K562 (cell line): Measurements from ENCODE around the gene MTHFSD. TPM values are rescaled to one million over a fixed set of nuclear protein-coding genes. Genes with fewer than 3 reads are reported as not detected.

Source experiments
- ATAC-seq: fragments of 200-7000 bp; cut with Tn5 transposase; 3 replicates; pipeline ENCODE4 v1.9.1; 2020; ENCODE audit warnings: moderate library complexity
- BruUV-seq: library from RNA; stranded (reverse); fragments of 400-500 nt; replicated peaks from 2 replicates; lab custom pipeline; 2021; lab: Mats Ljungman, UMichigan
- CTCF ChIA-PET: fragments of 300-600 bp; formaldehyde crosslinking; extraction: SDS; loops from one replicate; lab custom pipeline; 2021; ENCODE audit warnings: low intra/inter-chr PET ratio; lab: Yijun Ruan, JAX
- POLR2A ChIA-PET: fragments of 300-600, 350-650 bp; sonication (Branson Sonifier 250); formaldehyde crosslinking; extraction: SDS; loops from one replicate; lab custom pipeline; 2021; ENCODE audit warnings: antibody characterized with exemption, inconsistent platforms; lab: Yijun Ruan, JAX
- DNase-seq, 4 experiments: peaks; one replicate each; pipeline versions ENCODE4 v3.0.0 to v3.0.0-alpha.2; 2011 to 2018; ENCODE audit warnings: low spot score in 3 of 4, mixed read lengths in 3 of 4; ENCODE audit errors: extremely low read depth in 1 of 4
- FAIRE-seq: peaks from 2 replicates; lab custom pipeline; 2011; peaks lifted over from hg19 to GRCh38; lab: Jason Lieb, UNC
- H2AFZ ChIP-seq: 2 replicates; pipeline ENCODE4 v1.6.0; 2011; ENCODE audit warnings: low read depth, low read length, control low read depth, inconsistent platforms
- H3K27ac ChIP-seq: fragments of 200-600 bp; 3 replicates; pipeline ENCODE4 v1.8.0; 2011; ENCODE audit warnings: low read depth, mild to moderate bottlenecking, control low read depth, inconsistent platforms, low read length, moderate library complexity, mixed read lengths; ENCODE audit errors: extremely low read depth
- H3K27me3 ChIP-seq, 2 experiments: fragments of 300-600 bp in 1 of 2; 2 replicates in 1 of 2; 3 replicates in 1 of 2; pipeline versions ENCODE4 v1.6.0 to v1.8.0; 2011; ENCODE audit warnings: inconsistent platforms in 2 of 2, low read length in 2 of 2, mild to moderate bottlenecking in 1 of 2, mixed read lengths in 1 of 2, moderate library complexity in 1 of 2; ENCODE audit not compliant: control insufficient read depth in 2 of 2, insufficient read depth in 2 of 2
- H3K36me3 ChIP-seq: fragments of 300-600 bp; 3 replicates; pipeline ENCODE4 v1.8.0; 2011; ENCODE audit warnings: mild to moderate bottlenecking, low read length, inconsistent platforms; ENCODE audit not compliant: control insufficient read depth, insufficient read depth
- H3K4me1 ChIP-seq, 2 experiments: fragments of 200-600 bp in 1 of 2; replicated peaks in 1 of 2; 2 replicates in 1 of 2; 3 replicates in 1 of 2; pipeline versions ENCODE4 v1.5.1 to v1.8.0; 2011; ENCODE audit warnings: inconsistent platforms in 2 of 2, low read length in 2 of 2, mild to moderate bottlenecking in 1 of 2, mixed read lengths in 1 of 2, moderate library complexity in 1 of 2; ENCODE audit not compliant: control insufficient read depth in 2 of 2, insufficient read depth in 2 of 2
- H3K4me2 ChIP-seq: 2 replicates; pipeline ENCODE4 v1.6.1; 2011; ENCODE audit warnings: low read length, control low read depth, inconsistent platforms, mixed read lengths; ENCODE audit not compliant: insufficient read depth
- H3K4me3 ChIP-seq: fragments of 200-600 bp; sonication (generic), shearing (Covaris generic); 2 replicates; pipeline ENCODE4 v1.5.1; 2016; ENCODE audit warnings: control low read depth, inconsistent platforms
- H3K79me2 ChIP-seq: fragments of 200-600 bp; 3 replicates; pipeline ENCODE4 v1.8.0; 2011; ENCODE audit warnings: low read length, inconsistent platforms; ENCODE audit not compliant: control insufficient read depth, insufficient read depth
- H3K9ac ChIP-seq, 2 experiments: 2 replicates each; pipeline versions ENCODE4 v1.6.0 to v1.6.1; 2011; ENCODE audit warnings: low read depth in 2 of 2, low read length in 2 of 2, control low read depth in 1 of 2, inconsistent platforms in 1 of 2, mild to moderate bottlenecking in 1 of 2, mixed read lengths in 1 of 2; ENCODE audit not compliant: insufficient read depth in 1 of 2
- H3K9me1 ChIP-seq: one replicate; pipeline ENCODE4 v1.6.0; 2011; ENCODE audit warnings: inconsistent platforms, mild to moderate bottlenecking, low read length, moderate library complexity; ENCODE audit not compliant: control insufficient read depth, insufficient read depth
- H3K9me3 ChIP-seq: replicated peaks from 2 replicates; pipeline ENCODE4 v1.5.1; 2011; ENCODE audit warnings: low read depth, low read length, inconsistent platforms; ENCODE audit not compliant: control insufficient read depth, insufficient read depth
- H4K20me1 ChIP-seq: replicated peaks from 2 replicates; pipeline ENCODE4 v1.6.1; 2011; ENCODE audit warnings: low read length, inconsistent platforms, mixed read lengths; ENCODE audit not compliant: control insufficient read depth, insufficient read depth
- CREM ChIP-seq: IDR thresholded peaks from 2 replicates; pipeline ENCODE4 v1.6.1; 2014; ENCODE audit warnings: antibody characterized with exemption, low read depth
- CTBP1 ChIP-seq: fragments of 450-650 bp; IDR thresholded peaks from 2 replicates; pipeline ENCODE4 v1.6.1; 2016; ENCODE audit warnings: borderline replicate concordance
- DACH1 ChIP-seq: fragments of 450-650 bp; IDR thresholded peaks from 2 replicates; pipeline ENCODE4 v1.6.1; 2018; ENCODE audit not compliant: partially characterized antibody
- DLX4 ChIP-seq: fragments of 250-450 bp; sonication (Bioruptor Pico); IDR thresholded peaks from 2 replicates; pipeline ENCODE4 v1.6.1; 2021; ENCODE audit warnings: mild to moderate bottlenecking
- HEY1 ChIP-seq: fragments of 250-450 bp; sonication (Bioruptor Pico); IDR thresholded peaks from 2 replicates; pipeline ENCODE4 v1.5.0; 2020; ENCODE audit warnings: mild to moderate bottlenecking, moderate library complexity, borderline replicate concordance
- MXI1 ChIP-seq: IDR thresholded peaks from 2 replicates; pipeline ENCODE4 v1.6.1; 2011; ENCODE audit warnings: low read depth, mild to moderate bottlenecking, improper control_type of control experiment, low read length
- NFXL1 ChIP-seq: fragments of 450-650 bp; formaldehyde crosslinking; IDR thresholded peaks from 2 replicates; pipeline ENCODE4 v1.4.0; 2021; ENCODE audit warnings: mild to moderate bottlenecking
- RBM34 ChIP-seq: fragments of 200-400 bp; formaldehyde crosslinking; IDR thresholded peaks from 2 replicates; pipeline ENCODE4 v1.6.1; 2018; ENCODE audit warnings: low read length, borderline replicate concordance; ENCODE audit not compliant: insufficient read depth
- TCF7L2 ChIP-seq: fragments of 150-350 bp; IDR thresholded peaks from 2 replicates; pipeline ENCODE4 v1.6.1; 2016; ENCODE audit warnings: low read depth, mild to moderate bottlenecking, low read length, moderate library complexity
- ZBTB11 ChIP-seq, 3 experiments: fragments of 200-800 bp in 1 of 3; fragments of 250-450 bp in 1 of 3; fragments of 450-650 bp in 1 of 3; sonication (Bioruptor Pico) in 1 of 3; sonication (Bioruptor generic) in 1 of 3; formaldehyde crosslinking in 1 of 3; IDR thresholded peaks; 2 replicates each; pipeline versions ENCODE4 v1.6.1 to v1.8.0; 2016 to 2022; ENCODE audit warnings: mild to moderate bottlenecking in 2 of 3, missing genetic modification characterization in 2 of 3, missing compliant biosample characterization in 1 of 3, moderate library complexity in 1 of 3
- ZC3H8 ChIP-seq: fragments of 450-650 bp; IDR thresholded peaks from 2 replicates; pipeline ENCODE4 v1.6.1; 2017
- ZNF384 ChIP-seq: IDR thresholded peaks from 2 replicates; pipeline ENCODE4 v1.6.1; 2012; ENCODE audit warnings: low read depth, low read length, improper control_type of control experiment
- ZNF79 ChIP-seq: fragments of 250-450 bp; sonication (Bioruptor Pico); IDR thresholded peaks from 2 replicates; pipeline ENCODE4 v1.4.0; 2020; ENCODE audit warnings: low read depth, mild to moderate bottlenecking, moderate library complexity
- WGBS: fragments of 100-300 bp; shearing (Covaris generic); methylation state at CpG from one replicate; pipeline ENCODE4 v1.1.6; 2016; ENCODE audit warnings: low coverage, mixed read lengths; ENCODE audit not compliant: insufficient coverage; ENCODE audit errors: missing lambda C conversion rate; 5-methylcytosine and 5-hydroxymethylcytosine counted together
- in situ Hi-C: fragments of 300-500 bp; cut with MboI; formaldehyde crosslinking; loops from 4 replicates; pipeline ENCODE4 v1.15.0; 2018; ENCODE audit warnings: inconsistent platforms, mixed read lengths
- intact Hi-C: fragments of 100-400 bp; cut with micrococcal nuclease; formaldehyde crosslinking; loops from 2 replicates; pipeline ENCODE4 v1.14.2; 2022
- polyA plus RNA-seq, 8 experiments: library from polyadenylated mRNA; depleted of rRNA in 4 of 8; stranded (reverse) in 5 of 8; unstranded in 3 of 8; fragments of >200 nt; fragmentation: Nextera tagmentation in 2 of 8; fragmentation: Illumina TruSeq in 1 of 8; extraction: Ambion mirVana in 2 of 8; extraction: Trizol in 1 of 8; gene quantifications; 2 replicates each; pipeline versions ENCODE4 v1.2.1 to v1.2.3, GENCODE V29; 2011 to 2014; ENCODE audit warnings: inconsistent platforms in 1 of 8, missing spikeins in 1 of 8
- total RNA-seq, 7 experiments: library from RNA; depleted of rRNA in 6 of 7; stranded (reverse); fragments of >200 nt in 6 of 7; fragmentation: Illumina TruSeq in 2 of 7; extraction: Trizol in 2 of 7; gene quantifications; 2 replicates each; pipeline versions ENCODE4 v1.2.1 to v1.2.3, GENCODE V29; 2011 to 2021; ENCODE audit warnings: low replicate concordance in 1 of 7
- TF ChIP-seq, protein P1 (sequence below), 2 experiments: fragments of 450-650 bp in 1 of 2; sonication (generic) in 1 of 2; formaldehyde crosslinking in 1 of 2; IDR thresholded peaks in 1 of 2; conservative IDR thresholded peaks in 1 of 2; 2 replicates each; pipeline versions ENCODE4 v1.6.1 to v1.8.1; 2016 to 2023; ENCODE audit warnings: mild to moderate bottlenecking in 2 of 2, moderate library complexity in 2 of 2, inconsistent platforms in 1 of 2, missing genetic modification reagents in 1 of 2

The MTHFSD gene
- total and polyA plus RNA-seq, 9 of the 15 experiments (the other 6 are each of a cell fraction or from before 2014, with no cell fraction given): 3.2 to 20.2 (median 12.0) TPM

- Histone ChIP-seq H3K4me3 (no peak overlapping the region), H3K9me3 (no peaks in the 10 kb centered on the region), H3K9me1 (no peaks in the 10 kb centered on the region), H4K20me1 (peaks cover 10% of the 10 kb centered on the region; the same call in 1 of the 2 replicates), H3K4me2 (no peak overlapping the region), H3K27ac (no peak overlapping the region)
- BruUV-seq: no TSS peak
- ATAC-seq (no peak), DNase-seq (no peak)
- POLR2A ChIA-PET: interaction anchor here (0.7 to 1.1 kb wide), 3 partner anchors 17 to 463 kb away, joined by 3 read pairs; no protein-coding TSS in a partner anchor
- WGBS: 6% methylated on average over 4 of the region's 4 CpGs
- TF ChIP-seq TCF7L2 (no peak), DLX4 (CRISPR knock-in tag) (no peak), HEY1 (CRISPR knock-in tag) (no peak), ZBTB11 (CRISPR knock-in tag; IDR thresholded peaks at IDR 0.05) (no peak), DACH1 (no peak), RBM34 (no peak), ZNF384 (no peak), MXI1 (no peak), ZC3H8 (no peak), NFXL1 (CRISPR knock-in tag) (no peak), ZNF79 (no peak), CTBP1 (no peak), CREM (no peak)
- TF ChIP-seq, protein P1, sequence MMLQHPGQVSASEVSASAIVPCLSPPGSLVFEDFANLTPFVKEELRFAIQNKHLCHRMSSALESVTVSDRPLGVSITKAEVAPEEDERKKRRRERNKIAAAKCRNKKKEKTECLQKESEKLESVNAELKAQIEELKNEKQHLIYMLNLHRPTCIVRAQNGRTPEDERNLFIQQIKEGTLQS (IDR thresholded peaks at IDR 0.05): no peak
- TF ChIP-seq, protein P1 (CRISPR knock-in tag; conservative IDR thresholded peaks at IDR 0.05): no peak
- TF ChIP-seq, all 486 proteins: peak for 0
- Histone ChIP-seq H3K4me1 (peaks cover 0 to 3% of the 10 kb centered on the region in 2 experiments; a peak in 2 of 5 replicates), H3K79me2 (no peaks in the 10 kb centered on the region), H3K36me3 (no peaks in the 10 kb centered on the region), H3K9ac (no peak overlapping the region), H3K27me3 (peaks cover 47 to 79% of the 10 kb centered on the region in 2 experiments), H2AFZ (no peak overlapping the region)
- no peak for FAIRE-seq
- in situ Hi-C loops: no loop called here
- CTCF ChIA-PET: no interaction called here
- intact Hi-C loops: no loop called here
Observed at GRCh38 chr16:86499440-86499786, 55.6 kb downstream of the MTHFSD start.
